Measurements from ENCODE around the gene TMEM109. TPM values are rescaled to one million over a fixed set of nuclear protein-coding genes. Genes with fewer than 3 reads are reported as not detected.
"Not testable (repeated sequence)": the region's sequence is repeated elsewhere in the genome, so short reads cannot be mapped to it uniquely, and the experiment has no call there.

TMEM109 gene
- total RNA-seq, 1 donor from 2014 or later, result 70.9 TPM

DNA sequence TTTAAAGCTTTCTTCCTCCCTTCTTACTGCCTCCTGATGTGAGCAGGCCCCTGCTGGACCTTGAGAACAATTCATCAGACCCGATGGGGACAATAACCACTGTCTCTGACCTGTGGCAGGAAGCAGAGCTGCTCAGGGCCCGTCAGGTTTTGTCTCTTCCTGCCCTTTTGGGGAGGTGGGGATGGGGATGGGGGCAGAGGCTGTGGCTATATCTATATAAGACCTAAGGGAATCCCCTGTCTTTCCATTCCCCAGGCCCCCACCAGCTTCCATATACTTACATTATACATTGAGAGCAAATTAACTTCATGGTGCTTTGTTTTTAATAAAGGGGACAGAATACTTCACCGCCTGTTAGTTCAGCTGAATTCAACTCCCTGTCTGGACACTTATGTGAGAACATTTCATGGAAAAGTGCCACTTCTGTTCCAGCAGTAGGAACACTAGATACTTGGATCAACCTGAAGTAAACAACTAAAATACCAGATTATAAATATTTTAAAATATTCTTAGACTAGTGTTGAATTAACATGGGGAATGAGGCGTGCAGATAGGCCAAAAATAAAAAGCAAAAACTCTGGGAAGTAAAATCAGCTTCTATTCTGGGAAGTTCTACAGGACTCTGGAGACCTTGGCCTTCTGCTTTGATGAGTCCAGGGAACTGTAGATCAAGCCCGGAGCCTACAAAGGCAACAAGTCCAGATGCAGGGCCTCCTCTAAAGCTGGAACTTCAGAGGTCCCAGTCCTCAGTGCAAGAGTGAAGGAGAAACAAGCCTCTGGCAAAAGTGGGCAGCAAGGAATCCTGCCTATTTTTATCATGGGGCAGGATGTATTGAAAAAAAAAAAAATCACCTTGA lies 35.5 kb upstream of the TMEM109 start:
- DNase-seq (ENCODE audit: low read depth, low spot score), result no peak

DNA sequence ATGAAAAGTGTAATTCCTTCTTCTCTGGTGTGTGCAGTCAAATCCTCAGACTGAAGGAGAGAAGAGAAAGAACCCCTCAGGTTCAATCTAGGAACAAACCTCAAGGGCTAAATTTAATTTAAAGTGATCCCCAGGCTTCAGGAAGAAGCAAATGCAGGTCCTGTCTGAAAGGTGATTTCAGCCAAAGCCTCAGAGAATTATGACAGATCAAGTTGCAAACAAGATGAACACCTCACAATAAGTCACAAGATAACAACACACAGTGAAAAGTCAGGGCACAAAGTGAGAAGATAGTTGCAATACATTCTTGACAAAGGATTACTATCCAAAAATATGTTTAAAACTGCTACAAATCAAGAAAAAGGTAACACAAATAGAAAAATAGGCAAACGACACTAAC lies 34.9 kb upstream of the TMEM109 start:
- DNase-seq (ENCODE audit: low read depth, low spot score), result no peak

DNA sequence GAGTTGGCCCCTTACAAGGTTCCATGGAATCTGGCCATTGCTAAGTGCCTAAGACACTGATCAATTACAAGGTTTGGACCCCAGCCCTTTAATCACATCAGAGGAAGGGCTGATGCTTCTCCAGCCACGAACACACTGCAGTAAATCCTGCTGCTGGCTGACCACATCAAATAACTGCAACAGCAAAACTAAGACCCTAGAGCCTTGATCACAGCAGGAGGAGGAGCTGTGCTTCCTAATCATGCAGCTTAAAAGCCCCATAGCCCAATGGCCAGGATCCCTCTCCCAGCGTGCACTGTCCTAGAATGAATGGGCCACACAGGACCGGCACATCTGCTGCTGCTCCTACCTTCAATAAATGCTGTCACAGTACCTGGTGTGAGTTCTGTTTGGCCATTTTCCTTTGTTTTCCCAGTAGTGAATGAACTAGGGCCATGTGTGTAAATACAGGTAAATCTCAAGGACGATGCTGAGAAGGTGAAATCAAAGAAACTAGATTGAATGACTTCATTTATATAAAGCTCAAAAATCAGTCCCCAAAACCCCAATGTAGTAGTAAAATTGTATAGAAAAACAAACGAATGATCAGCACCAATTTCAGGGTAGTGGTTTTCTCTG lies 33.9 kb upstream of the TMEM109 start:
- DNase-seq (ENCODE audit: low read depth, low spot score), result no peak

DNA sequence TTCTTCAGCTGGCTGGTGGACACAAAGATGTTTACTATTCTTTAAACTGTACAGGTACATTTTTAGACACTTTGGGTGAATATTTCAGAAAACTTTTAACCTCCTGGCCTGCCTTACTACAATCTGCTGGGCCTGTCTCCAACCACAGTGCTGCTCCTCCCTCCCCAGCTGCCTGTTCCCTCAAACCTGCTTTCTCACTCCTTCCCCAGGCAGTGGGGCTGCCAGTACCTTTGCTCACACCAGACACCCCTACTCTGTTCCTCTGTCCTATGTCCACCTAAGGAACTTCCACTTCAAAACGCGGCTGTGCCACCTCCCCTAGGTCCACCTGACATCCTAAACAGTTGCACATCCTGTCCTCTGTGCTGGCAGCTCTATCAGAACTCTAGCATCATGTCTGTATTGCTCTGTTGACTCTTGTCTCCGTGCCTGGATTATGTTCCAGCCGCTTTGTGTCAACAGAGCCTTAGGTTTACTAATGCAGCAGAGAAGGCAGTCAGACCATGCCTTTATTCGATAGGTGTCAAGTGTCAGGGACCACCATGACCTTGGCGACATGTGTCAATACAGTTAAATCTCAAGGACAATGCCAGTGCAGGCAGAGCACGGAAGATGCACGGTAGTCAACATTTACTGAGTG lies 33.2 kb upstream of the TMEM109 start:
- no peak for DNase-seq (ENCODE audit: low read depth, low spot score)

DNA sequence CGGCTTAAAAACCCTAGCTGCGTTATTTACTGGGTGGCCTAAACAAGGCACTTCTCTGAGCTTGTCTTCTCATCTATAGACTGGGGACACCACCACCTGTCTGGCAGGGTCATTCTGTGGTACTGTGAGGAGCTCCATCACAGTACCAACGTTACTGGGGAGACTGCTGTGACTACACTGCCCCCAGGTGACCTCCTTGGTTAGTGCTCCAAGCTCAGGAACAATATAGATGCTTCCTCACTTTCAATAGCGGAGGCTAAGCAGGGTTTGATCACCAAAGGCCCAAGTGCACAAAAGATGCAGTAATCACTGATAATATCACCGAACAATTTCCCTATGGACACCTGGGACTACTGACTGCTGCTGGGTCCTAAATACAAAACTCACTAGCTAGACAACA lies 26.4 kb upstream of the TMEM109 start:
- peak; percentile 30 for DNase-seq (ENCODE audit: low read depth, low spot score)

DNA sequence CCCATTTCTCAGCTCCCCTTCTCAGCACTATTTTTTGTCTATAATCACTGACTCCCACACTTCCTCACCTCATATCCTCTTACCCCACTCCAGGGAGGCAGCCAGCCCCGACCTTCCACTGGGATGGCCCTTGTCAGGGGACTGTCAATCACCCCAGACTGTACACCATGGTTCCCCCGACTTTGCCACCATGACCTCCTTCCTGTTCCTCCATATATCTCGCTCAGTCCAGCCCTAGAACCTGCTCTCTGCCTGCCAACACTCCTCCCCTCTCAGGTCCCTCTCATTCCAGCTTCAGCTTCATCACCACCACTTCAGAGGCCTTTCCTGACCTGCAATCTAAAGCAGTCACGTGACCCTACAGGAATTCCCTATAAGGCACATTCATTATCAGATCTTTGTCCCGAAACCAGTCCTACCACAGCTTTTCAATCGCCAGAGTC lies 24.1 kb upstream of the TMEM109 start:
- DNase-seq (ENCODE audit: low read depth, low spot score), result no peak

DNA sequence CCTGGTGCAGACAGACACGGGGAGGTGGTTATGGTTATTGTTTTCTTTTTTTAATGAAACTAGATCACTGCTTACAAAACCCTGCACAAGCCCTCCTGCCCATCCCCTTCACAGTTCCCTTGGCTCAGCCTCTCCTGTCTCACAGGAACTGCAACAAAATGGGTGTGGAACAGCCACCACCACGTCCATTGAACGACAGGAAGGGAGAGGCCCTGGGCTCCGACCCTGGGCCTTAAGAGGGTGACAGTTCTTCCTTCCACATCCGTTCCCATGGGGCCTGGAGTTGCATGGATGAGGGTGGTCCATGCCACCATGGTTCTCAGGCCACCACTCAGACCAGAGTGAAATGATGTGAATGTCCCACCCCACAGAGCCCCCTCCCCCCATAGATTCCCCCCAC lies 23.3 kb upstream of the TMEM109 start:
- DNase-seq (ENCODE audit: low read depth, low spot score), result no peak

DNA sequence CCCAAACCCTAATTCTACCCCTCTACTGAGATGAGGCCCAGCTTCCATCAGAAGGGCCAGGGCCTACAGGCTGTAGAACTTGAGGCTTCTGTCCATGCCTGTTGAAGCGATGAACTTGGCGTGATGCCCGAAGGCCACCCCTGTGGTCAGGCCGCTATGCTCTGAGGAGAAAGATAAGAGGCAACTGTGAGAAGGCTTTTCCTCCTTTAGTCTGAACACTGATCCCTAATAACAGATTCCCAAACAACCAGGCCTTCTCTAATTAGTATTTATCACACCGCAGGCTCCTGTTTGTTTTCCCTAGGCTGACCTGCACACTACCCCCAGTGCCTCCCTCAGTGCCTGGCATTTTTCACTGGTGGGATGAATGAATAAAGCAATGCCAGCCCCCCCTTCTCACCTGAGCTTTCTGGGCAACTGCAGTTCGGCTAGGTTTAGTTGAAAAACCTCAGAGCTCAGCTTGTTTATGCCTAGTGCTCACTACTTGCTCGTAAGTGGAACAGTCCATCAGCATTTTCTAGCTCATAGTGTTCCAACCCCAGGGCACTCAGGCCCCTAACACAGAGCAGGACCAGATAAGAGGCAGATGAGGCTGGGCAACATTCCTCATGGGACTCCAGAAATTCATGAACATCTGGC lies 22.7 kb upstream of the TMEM109 start:
- DNase-seq (ENCODE audit: low read depth, low spot score), result no peak

DNA sequence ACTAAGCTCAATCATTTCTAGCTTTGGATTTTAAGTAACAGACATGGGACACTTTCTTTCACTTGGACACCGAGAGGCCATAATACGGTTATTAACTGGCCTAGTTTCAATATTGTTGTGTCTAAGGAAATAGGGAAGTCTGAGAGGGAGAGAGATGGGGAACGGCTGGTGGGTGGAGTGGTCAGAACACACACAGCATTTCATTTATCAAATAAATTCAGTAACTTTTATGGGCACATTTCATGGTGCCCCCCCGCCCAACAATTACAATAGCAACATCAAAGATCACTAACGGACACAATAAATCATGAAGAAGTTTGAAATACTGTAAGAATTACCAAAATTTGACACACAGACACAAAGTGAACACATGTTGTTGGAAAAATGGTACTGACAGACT lies 18.3 kb upstream of the TMEM109 start:
- DNase-seq (ENCODE audit: low read depth, low spot score), result no peak

DNA sequence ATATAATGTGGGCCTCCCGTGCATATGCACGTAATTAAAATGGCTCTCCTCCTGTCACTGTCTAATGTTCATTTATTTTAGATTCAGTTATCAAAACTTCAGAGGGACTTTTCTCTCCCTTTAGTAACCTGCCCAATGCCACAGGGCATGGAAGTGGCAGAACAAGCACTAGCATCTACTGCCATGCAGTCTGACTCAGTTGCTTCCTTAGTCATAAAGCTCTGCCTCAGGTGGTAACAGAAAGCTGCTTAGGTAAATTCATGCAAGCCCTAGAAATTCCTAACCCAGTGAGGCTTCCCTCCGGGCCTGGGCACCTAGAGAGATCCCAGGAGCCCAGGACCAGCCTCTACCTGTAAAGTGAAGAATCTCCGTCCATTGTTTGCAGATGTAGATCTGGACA lies 16.5 kb upstream of the TMEM109 start:
- DNase-seq (ENCODE audit: low read depth, low spot score), result no peak

DNA sequence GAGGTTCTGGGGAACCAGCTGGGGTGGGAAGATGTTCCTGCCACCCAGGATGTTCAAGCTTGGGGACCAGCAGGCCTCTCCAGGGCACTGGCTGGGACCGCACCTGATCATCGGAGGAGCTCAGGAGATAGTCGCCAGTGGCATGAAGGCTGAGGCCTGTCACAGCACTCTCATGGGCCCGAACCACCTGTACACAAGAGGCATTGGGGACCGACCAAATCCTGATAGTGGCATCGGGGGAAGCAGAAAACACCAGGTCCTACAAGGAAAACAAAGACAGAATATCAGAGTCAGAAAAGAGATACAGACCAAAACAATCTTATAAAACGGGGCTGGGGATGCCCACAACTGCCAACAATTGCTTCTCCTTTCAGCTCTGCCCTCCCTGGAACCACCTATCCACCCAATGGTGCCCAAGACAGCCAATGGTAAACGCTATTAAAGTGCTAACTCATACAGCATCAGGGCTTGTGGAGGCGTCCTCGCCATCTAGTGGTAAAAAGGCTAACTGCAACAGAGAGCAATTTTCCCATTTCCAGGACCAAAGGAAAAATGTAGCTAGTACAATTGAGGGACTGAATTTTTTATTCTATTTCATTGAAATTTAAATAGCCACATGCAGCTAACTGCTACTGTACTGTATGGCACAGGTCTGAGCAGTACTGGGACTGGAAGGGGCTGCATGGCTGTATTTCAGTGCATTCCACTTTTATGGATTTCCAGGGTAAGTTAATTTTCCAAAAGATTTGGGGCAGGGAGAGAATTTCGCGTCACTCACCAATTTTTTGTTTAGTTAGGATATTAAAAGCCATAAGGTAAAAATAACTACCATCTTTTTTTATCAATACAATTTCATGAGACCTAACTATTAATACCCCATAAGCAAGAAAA lies 14.7 kb upstream of the TMEM109 start:
- DNase-seq (ENCODE audit: low read depth, low spot score), result no peak

DNA sequence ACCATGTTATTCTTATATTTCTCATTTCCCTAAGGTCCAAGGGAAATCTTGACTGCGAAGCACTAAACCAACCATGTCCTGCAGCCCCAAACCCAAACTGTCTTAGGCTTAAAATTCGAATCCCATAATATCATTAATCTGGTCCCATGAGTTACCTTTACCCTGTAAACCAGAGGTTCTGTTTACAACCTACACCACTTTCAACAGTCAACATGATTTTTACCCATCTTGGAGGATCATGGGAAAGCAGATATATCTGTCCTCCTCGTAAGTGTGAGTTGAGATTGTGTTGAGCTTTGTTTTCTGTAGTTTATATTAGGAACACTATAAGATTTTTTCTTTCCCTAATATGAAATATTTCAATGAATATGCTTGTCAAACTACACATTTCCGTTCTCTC lies 14.0 kb upstream of the TMEM109 start:
- no peak for DNase-seq (ENCODE audit: low read depth, low spot score)

DNA sequence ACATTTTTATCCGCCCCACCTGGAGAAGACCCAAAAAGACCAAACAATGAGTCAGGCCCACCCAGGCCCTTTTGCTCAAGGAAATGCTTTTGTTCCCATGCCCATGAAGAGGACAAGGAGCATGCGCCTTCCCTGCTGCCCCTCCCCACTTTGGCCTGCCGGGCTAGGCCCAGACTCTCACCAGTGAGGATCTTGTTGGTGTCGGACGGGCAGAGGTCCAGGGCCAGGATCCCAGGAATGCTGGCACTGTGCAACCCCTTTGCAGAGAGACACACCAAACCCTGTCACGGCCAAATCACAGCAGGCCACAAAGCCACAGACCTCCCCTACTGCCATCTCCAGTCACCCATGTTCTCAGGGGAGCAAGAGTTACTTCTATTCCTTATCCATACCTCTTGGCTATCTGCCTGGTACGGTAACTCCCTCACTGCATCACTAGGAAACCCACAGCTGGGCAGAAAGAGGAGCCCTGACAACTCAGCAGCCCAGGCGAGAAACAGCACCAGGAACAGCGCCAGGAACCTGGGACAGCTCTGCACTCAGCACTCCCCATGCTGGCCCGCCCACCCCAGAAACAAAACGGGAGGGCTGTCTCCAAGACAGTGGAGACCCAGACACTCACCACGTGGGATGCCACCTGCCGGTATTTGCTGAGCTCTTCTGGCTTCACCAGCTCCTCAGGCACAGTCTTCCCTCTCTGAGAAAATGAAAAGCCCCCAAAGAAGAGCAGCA lies 13.1 kb upstream of the TMEM109 start:
- DNase-seq (ENCODE audit: low read depth, low spot score), result no peak

DNA sequence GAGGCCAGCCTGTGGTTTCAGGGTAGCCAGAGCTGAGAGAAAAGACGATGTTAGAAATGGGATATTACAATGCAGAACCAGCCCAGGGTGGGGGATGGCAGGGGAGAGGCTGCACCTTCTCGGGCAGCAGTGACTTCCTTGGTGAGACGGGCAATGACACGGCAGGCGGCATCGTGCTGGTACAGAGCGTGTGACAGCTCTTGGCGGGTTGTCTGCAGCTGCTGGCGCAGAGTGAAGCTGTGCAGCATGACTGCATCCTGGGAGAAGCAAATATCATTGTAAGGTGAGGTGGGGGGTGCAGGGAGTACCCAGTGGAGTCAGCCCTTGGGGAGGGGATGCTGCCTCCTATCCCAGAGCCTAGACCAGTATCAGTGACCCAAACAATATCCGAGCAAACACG lies 11.3 kb upstream of the TMEM109 start:
- no peak for DNase-seq (ENCODE audit: low read depth, low spot score)

DNA sequence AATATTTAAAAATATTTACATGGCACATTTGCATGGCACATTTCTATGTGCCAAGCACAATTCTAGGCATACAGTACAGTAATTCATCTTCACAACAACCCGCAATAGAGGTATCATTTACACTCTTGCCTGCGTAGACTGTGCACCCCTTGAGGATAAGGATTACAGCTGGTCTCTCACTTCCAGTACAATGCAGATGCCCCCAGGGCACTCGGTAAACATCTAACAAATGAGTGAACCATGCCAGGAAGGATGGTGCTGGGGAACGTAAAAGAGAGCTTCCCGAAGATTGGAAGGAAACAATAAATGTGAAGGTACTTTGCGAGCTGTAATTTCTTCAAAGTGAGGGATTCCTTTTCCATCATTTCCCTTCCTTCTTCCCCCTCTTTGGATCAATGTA lies 8.9 kb upstream of the TMEM109 start:
- DNase-seq (ENCODE audit: low read depth, low spot score), result no peak

DNA sequence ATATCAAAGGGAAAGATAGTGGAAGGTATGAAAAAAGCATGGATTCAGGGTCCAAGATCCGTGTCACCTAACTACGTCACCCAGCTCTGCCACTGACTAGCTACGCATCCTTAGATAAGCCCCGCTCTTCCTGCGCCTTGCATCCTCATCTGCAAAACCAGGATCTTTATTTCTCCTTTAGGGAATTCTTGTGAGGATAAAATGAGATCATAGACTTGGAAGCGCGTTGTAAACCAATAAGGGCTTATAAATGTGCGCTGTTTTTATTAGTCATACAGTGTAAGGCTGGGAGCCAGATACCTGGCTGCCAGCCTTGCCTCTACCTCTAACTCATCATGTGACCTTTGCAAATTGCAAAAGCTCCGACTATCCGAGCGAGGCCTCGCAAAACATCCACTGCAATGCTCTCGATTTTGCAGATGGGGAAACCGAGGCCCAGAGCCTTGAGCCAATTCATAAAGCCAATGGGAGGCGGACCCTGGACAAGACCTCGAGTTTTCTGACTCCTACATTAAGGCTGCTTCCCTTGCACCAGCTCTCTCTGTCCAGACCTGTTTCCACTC lies 8.3 kb upstream of the TMEM109 start:
- DNase-seq (ENCODE audit: low read depth, low spot score), result no peak

DNA sequence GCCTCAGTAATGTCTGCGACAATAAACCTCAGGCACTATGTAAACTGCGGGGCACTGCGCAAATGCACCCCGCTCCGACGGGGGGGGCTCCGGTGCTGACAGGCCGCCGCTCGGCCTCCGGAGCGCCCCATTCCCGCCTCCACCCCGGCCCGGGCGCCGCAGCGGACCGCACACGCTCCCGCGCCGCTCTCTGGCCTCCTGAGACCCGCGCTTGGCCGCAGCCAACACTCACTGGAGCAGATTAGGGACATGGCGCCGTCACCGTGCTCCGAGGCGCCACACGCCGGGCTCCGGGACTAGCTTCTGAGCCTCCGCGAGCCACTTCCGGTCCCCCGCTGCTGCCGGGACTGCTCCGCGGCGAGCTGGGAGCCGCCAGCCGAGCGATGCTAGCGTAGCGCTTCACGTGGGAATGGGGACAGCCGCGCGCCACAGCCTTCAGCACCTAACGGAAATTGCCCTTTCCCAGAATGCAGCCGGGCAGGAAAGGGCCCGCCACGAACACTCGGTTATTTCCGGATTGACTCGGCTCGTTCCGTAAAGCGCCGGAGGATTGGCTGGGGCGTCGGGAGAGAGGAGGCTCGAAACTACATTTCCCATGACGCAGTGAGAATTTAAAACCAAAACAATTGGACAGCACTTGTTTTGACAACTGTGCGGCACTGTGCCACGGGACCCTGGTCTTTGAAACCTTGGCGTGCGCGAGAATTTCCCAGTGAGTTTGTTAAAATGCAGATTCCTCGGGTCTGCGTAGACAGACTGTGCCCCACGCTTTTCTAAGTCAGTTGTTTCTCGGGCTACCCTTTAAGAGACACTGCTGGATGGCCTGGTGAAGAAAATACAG lies 7.6 kb upstream of the TMEM109 start, which contains the start of gene PRPF19:
Gene PRPF19, minus strand, starts transcription at position 454 of the 841 bp plus-strand sequence. Its CDS starts 203 bp downstream, at position 251.
- peak; percentile 91 for DNase-seq (ENCODE audit: low read depth, low spot score)

DNA sequence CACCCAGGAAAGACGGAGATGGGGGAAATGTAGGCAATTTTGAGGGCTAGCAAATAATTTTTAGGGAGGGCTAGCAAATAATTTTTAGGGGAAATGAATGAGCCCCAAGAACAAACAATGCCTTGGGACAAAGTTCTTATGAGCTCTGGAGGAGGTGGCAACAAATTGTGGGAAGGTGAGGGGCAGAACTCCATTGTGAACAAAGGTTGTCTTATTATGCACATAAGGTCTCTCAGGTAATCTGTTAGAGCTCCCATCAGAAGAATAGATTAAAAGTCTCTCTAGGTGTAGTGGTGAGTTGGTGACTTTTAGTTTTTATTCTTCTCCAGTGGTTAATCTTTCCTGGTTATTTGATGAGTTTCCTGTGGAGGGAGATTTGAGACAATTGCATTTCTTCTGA lies 5.2 kb upstream of the TMEM109 start:
- no peak for DNase-seq (ENCODE audit: low read depth, low spot score)

DNA sequence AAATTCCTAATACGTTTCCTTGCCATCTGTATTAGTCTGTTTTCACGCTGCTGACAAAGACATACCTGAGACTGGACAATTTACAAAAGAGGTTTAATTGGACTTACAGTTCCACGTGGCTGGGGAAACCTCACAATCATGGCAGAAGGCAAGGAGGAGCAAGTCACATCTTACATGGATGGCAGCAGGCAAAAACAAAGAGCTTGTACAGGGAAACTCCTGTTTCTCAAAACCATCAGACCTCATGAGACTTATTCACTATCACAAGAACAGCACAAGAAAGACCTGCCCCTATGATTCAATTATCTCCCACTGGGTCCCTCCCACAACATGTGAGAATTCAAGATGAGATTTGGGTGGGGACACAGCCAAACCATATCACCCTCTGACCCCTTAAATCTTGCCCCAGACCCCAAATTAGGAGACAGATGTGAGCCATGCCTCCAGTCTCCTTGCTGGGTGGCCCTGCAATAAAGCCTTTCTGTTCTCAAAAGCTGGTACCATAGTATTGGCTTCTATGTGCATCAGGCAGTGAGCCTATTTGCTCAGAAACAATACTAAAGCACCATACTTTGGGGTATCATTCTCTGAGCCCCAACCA lies 4.2 kb upstream of the TMEM109 start:
- not testable (repeated sequence) for DNase-seq (ENCODE audit: low read depth, low spot score)
